SK-N-SH (cell line): ENCODE data around the gene VMAC. TPM values are rescaled to one million over a fixed set of nuclear protein-coding genes. Genes with fewer than 3 reads are reported as not detected.

Experiments
- CTCF ChIA-PET: fragments of 300-600, 350-600 bp; formaldehyde crosslinking; extraction: SDS; loops from one replicate; lab custom pipeline; 2021; lab: Yijun Ruan, JAX
- POLR2A ChIA-PET: fragments of 350-600 bp; sonication (Branson Sonifier 250); formaldehyde crosslinking; extraction: SDS; loops from one replicate; lab custom pipeline; 2020; ENCODE audit warnings: antibody characterized with exemption, inconsistent platforms; lab: Yijun Ruan, JAX
- DNase-seq: peaks from one replicate; pipeline ENCODE4 v3.0.0; 2012
- H2AFZ ChIP-seq: fragments of 200-600 bp; sonication (generic); 2 replicates; pipeline ENCODE4 v1.8.1; 2016; ENCODE audit warnings: antibody characterized with exemption, mild to moderate bottlenecking, low read depth
- H3F3A ChIP-seq: fragments of 200-600 bp; sonication (generic); replicated peaks from 2 replicates; pipeline ENCODE3; 2016; ENCODE audit warnings: antibody characterized with exemption, mild to moderate bottlenecking; ENCODE audit not compliant: insufficient read depth
- H3K27ac ChIP-seq, 2 experiments: fragments of 200-500 bp in 1 of 2; fragments of 200-600 bp in 1 of 2; sonication (Bioruptor generic) in 1 of 2; sonication (generic), shearing (Covaris generic) in 1 of 2; 2 replicates each; pipeline versions ENCODE4 v1.5.1 to v1.6.1; 2014 to 2016; ENCODE audit warnings: low read depth in 2 of 2, inconsistent platforms in 1 of 2, low read length in 1 of 2, mild to moderate bottlenecking in 1 of 2, mixed read lengths in 1 of 2
- H3K27me3 ChIP-seq: fragments of 200-600 bp; sonication (generic), shearing (Covaris generic); 2 replicates; pipeline ENCODE4 v1.6.1; 2016; ENCODE audit warnings: mixed run types; ENCODE audit not compliant: insufficient read depth
- H3K36me3 ChIP-seq, 2 experiments: fragments of 200-500 bp in 1 of 2; fragments of 200-600 bp in 1 of 2; sonication (Bioruptor generic) in 1 of 2; sonication (generic) in 1 of 2; replicated peaks in 1 of 2; 2 replicates each; pipeline versions ENCODE3 to v1.5.1; 2014 to 2016; ENCODE audit warnings: low read length in 1 of 2, mild to moderate bottlenecking in 1 of 2; ENCODE audit not compliant: insufficient read depth in 2 of 2, control insufficient read depth in 1 of 2
- H3K4me1 ChIP-seq, 2 experiments: fragments of 200-500 bp in 1 of 2; fragments of 200-600 bp in 1 of 2; sonication (Bioruptor generic) in 1 of 2; sonication (generic), shearing (Covaris generic) in 1 of 2; 2 replicates each; pipeline versions ENCODE4 v1.5.1 to v1.6.1; 2014 to 2016; ENCODE audit warnings: low read depth in 1 of 2, low read length in 1 of 2, mixed run types in 1 of 2; ENCODE audit not compliant: insufficient read depth in 2 of 2, control insufficient read depth in 1 of 2
- H3K4me2 ChIP-seq: fragments of 200-600 bp; sonication (generic), shearing (Covaris generic); 2 replicates; pipeline ENCODE4 v1.6.1; 2017; ENCODE audit warnings: mixed run types
- H3K4me3 ChIP-seq, 2 experiments: fragments of 200-500 bp in 1 of 2; fragments of 200-600 bp in 1 of 2; sonication (Bioruptor generic) in 1 of 2; sonication (generic), shearing (Covaris generic) in 1 of 2; 2 replicates each; pipeline versions ENCODE4 v1.5.1 to v1.8.1; 2014 to 2016; ENCODE audit warnings: low read depth in 2 of 2, inconsistent platforms in 1 of 2, low read length in 1 of 2, mild to moderate bottlenecking in 1 of 2, mixed read lengths in 1 of 2, moderate library complexity in 1 of 2
- H3K79me2 ChIP-seq: fragments of 200-600 bp; sonication (generic); 2 replicates; pipeline ENCODE4 v1.8.1; 2017; ENCODE audit warnings: mild to moderate bottlenecking; ENCODE audit not compliant: insufficient read depth
- H3K9ac ChIP-seq: fragments of 200-600 bp; sonication (generic); 2 replicates; pipeline ENCODE4 v1.6.1; 2017; ENCODE audit warnings: mixed run types
- H3K9me2 ChIP-seq: fragments of 200-600 bp; sonication (generic); 2 replicates; pipeline ENCODE4 v1.6.1; 2017; ENCODE audit warnings: mixed run types
- H3K9me3 ChIP-seq: fragments of 200-600 bp; sonication (generic); 2 replicates; pipeline ENCODE4 v1.6.1; 2017; ENCODE audit warnings: mixed run types, mild to moderate bottlenecking, moderate library complexity
- H4K20me1 ChIP-seq: fragments of 200-600 bp; sonication (generic); 2 replicates; pipeline ENCODE4 v1.6.1; 2017; ENCODE audit warnings: mild to moderate bottlenecking, mixed run types; ENCODE audit not compliant: insufficient read depth
- ELF1 ChIP-seq: IDR thresholded peaks from 2 replicates; pipeline ENCODE4 v1.4.0; 2012
- EZH2phosphoT487 ChIP-seq: fragments of 200-600 bp; sonication (generic); IDR thresholded peaks from 2 replicates; pipeline ENCODE4 v1.6.1; 2017; ENCODE audit warnings: low read depth, mixed run types, mild to moderate bottlenecking, antibody characterized with exemption, moderate library complexity, borderline replicate concordance
- FOXJ3 ChIP-seq: sonication (generic); formaldehyde crosslinking; IDR thresholded peaks from 2 replicates; pipeline ENCODE4 v1.5.1; 2020; ENCODE audit warnings: mild to moderate bottlenecking, missing genetic modification reagents
- FOXM1 ChIP-seq: IDR thresholded peaks from 2 replicates; pipeline ENCODE4 v1.4.0; 2012; ENCODE audit warnings: low read depth, mild to moderate bottlenecking
- GATA2 ChIP-seq: sonication (generic); formaldehyde crosslinking; IDR thresholded peaks from 2 replicates; pipeline ENCODE4 v1.5.0; 2020; ENCODE audit warnings: mild to moderate bottlenecking, missing genetic modification reagents
- MEF2A ChIP-seq: IDR thresholded peaks from 2 replicates; pipeline ENCODE4 v1.4.0; 2012; ENCODE audit warnings: low read depth, borderline replicate concordance
- NFIC ChIP-seq: IDR thresholded peaks from 2 replicates; pipeline ENCODE4 v1.4.0; 2012; ENCODE audit warnings: borderline replicate concordance
- NRF1 ChIP-seq: IDR thresholded peaks from 2 replicates; pipeline ENCODE4 v1.6.1; 2012; ENCODE audit warnings: low read depth, mild to moderate bottlenecking, low read length
- PBX3 ChIP-seq: IDR thresholded peaks from 2 replicates; pipeline ENCODE4; 2012
- RFX5 ChIP-seq: IDR thresholded peaks from 2 replicates; pipeline ENCODE4 v1.6.1; 2012; ENCODE audit warnings: mild to moderate bottlenecking, improper control_type of control experiment, low read length
- RXRA ChIP-seq: IDR thresholded peaks from 2 replicates; pipeline ENCODE4 v1.4.0; 2012; ENCODE audit warnings: low read depth, mild to moderate bottlenecking, borderline replicate concordance
- SIN3A ChIP-seq: IDR thresholded peaks from 2 replicates; pipeline ENCODE4 v1.6.1; 2012; ENCODE audit warnings: low read depth, mild to moderate bottlenecking, low read length, moderate library complexity, borderline replicate concordance
- SMC3 ChIP-seq: IDR thresholded peaks from 2 replicates; pipeline ENCODE4 v1.6.1; 2012; ENCODE audit warnings: low read depth, low read length, improper control_type of control experiment
- YY1 ChIP-seq: IDR thresholded peaks from 2 replicates; pipeline ENCODE4 v1.4.0; 2012; ENCODE audit warnings: low read depth, mild to moderate bottlenecking
- WGBS: methylation state at CpG from one replicate; pipeline ENCODE4 v1.1.6; 2017; ENCODE audit warnings: low lambda C conversion rate; 5-methylcytosine and 5-hydroxymethylcytosine counted together
- polyA plus RNA-seq, 3 experiments: library from polyadenylated mRNA; depleted of rRNA; stranded (reverse); fragments of >200 nt; gene quantifications; 2 replicates each; pipeline ENCODE4 v1.2.3, GENCODE V29; 2012
- TF ChIP-seq, protein P1 (sequence below): IDR thresholded peaks from 2 replicates; pipeline ENCODE4 v1.6.1; 2012; ENCODE audit warnings: mild to moderate bottlenecking, low read depth, low read length, moderate library complexity
- TF ChIP-seq, protein P2 (sequence below): IDR thresholded peaks from 2 replicates; pipeline ENCODE4 v1.4.0; 2012; ENCODE audit warnings: low read depth

Gene VMAC
- polyA plus RNA-seq, 1 of the 3 experiments (the other 2 are of a cell fraction): 6.5 TPM

- Histone ChIP-seq H3K27me3 (no peaks in the 10 kb centered on the region), H3K4me2 (no peak overlapping the region), H3K36me3 (no peaks in the 10 kb centered on the region), H3F3A (no peaks in the 10 kb centered on the region), H3K4me1 (no peaks in the 10 kb centered on the region), H3K9me2 (no peaks in the 10 kb centered on the region), H3K79me2 (no peaks in the 10 kb centered on the region), H3K4me3 (no peak overlapping the region), H3K9ac (no peak overlapping the region), H4K20me1 (no peaks in the 10 kb centered on the region), H3K9me3 (no peaks in the 10 kb centered on the region), H2AFZ (no peak overlapping the region), H3K27ac (no peak overlapping the region)
- TF ChIP-seq, protein P1, sequence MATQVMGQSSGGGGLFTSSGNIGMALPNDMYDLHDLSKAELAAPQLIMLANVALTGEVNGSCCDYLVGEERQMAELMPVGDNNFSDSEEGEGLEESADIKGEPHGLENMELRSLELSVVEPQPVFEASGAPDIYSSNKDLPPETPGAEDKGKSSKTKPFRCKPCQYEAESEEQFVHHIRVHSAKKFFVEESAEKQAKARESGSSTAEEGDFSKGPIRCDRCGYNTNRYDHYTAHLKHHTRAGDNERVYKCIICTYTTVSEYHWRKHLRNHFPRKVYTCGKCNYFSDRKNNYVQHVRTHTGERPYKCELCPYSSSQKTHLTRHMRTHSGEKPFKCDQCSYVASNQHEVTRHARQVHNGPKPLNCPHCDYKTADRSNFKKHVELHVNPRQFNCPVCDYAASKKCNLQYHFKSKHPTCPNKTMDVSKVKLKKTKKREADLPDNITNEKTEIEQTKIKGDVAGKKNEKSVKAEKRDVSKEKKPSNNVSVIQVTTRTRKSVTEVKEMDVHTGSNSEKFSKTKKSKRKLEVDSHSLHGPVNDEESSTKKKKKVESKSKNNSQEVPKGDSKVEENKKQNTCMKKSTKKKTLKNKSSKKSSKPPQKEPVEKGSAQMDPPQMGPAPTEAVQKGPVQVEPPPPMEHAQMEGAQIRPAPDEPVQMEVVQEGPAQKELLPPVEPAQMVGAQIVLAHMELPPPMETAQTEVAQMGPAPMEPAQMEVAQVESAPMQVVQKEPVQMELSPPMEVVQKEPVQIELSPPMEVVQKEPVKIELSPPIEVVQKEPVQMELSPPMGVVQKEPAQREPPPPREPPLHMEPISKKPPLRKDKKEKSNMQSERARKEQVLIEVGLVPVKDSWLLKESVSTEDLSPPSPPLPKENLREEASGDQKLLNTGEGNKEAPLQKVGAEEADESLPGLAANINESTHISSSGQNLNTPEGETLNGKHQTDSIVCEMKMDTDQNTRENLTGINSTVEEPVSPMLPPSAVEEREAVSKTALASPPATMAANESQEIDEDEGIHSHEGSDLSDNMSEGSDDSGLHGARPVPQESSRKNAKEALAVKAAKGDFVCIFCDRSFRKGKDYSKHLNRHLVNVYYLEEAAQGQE: no peak
- no peak for TF ChIP-seq ELF1
- no peak for TF ChIP-seq SMC3
- TF ChIP-seq PBX3: no peak
- no peak for TF ChIP-seq NFIC
- TF ChIP-seq RFX5: no peak
- TF ChIP-seq GATA2 (CRISPR knock-in tag): no peak
- TF ChIP-seq, protein P2, sequence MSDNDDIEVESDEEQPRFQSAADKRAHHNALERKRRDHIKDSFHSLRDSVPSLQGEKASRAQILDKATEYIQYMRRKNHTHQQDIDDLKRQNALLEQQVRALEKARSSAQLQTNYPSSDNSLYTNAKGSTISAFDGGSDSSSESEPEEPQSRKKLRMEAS: no peak
- TF ChIP-seq EZH2phosphoT487: no peak
- no peak for TF ChIP-seq RXRA
- TF ChIP-seq NRF1: no peak
- TF ChIP-seq MEF2A: no peak
- no peak for TF ChIP-seq FOXM1
- TF ChIP-seq YY1: no peak
- TF ChIP-seq SIN3A: no peak
- TF ChIP-seq FOXJ3 (CRISPR knock-in tag): no peak
- POLR2A ChIA-PET: no interaction called here
- DNase-seq: peak; percentile 21
- CTCF ChIA-PET: no interaction called here
- 71% methylated on average over 4 of the region's 11 CpGs for WGBS
Measured at GRCh38 chr19:5863030-5863665, 41.5 kb upstream of the VMAC start.
